Measurements from ENCODE around the gene RPGRIP1L. TPM values are rescaled to one million over a fixed set of nuclear protein-coding genes. Genes with fewer than 3 reads are reported as not detected.

RPGRIP1L gene
- total and polyA plus RNA-seq, 9 of the 15 experiments (the other 6 are each of a cell fraction or from before 2014, with no cell fraction given), result 3.2 to 7.7 (median 5.8) TPM

- no peak overlapping the region for H2AFZ ChIP-seq (ENCODE audit: low read depth, low read length)
- ChIA-PET CTCF (ENCODE audit: low intra/inter-chr PET ratio) (no interaction called here), POLR2A (no interaction called here)
- no peak overlapping the region for H3K27ac ChIP-seq (ENCODE audit: extremely low read depth, low read depth, low read length)
- intact Hi-C loops (cut with micrococcal nuclease) (no loop called here), in situ Hi-C loops (cut with MboI) (no loop called here)
- H3K9ac ChIP-seq (ENCODE audit: insufficient read depth in 1 of 2, low read depth in 2 of 2, low read length in 2 of 2), result no peak overlapping the region
- H3K4me3 ChIP-seq, result no peak overlapping the region
- H3K27me3 ChIP-seq (ENCODE audit: control insufficient read depth in 2 of 2, insufficient read depth in 2 of 2, low read length in 2 of 2), result no peaks in the 10 kb centered on the region
- ATAC-seq, result no peak
- no peaks in the 10 kb centered on the region for H3K79me2 ChIP-seq (ENCODE audit: control insufficient read depth, insufficient read depth, low read length)
- DNase-seq (ENCODE audit: extremely low read depth in 1 of 4, low spot score in 3 of 4), result no peak
- H3K9me1 ChIP-seq (ENCODE audit: control insufficient read depth, insufficient read depth, low read length), result no peaks in the 10 kb centered on the region
- no peaks in the 10 kb centered on the region for H3K9me3 ChIP-seq (replicated peaks; ENCODE audit: control insufficient read depth, insufficient read depth, low read depth, low read length)
- WGBS (ENCODE audit: insufficient coverage, low coverage, missing lambda C conversion rate), result 0% methylated on average over 4 of the region's 4 CpGs
- BruUV-seq (replicated peaks), result no TSS peak
- H4K20me1 ChIP-seq (replicated peaks; ENCODE audit: control insufficient read depth, insufficient read depth, low read length), result no peaks in the 10 kb centered on the region
- no peak for FAIRE-seq
- no peaks in the 10 kb centered on the region for H3K36me3 ChIP-seq (ENCODE audit: control insufficient read depth, insufficient read depth, low read length)
- H3K4me1 ChIP-seq (replicated peaks in 1 of 2; ENCODE audit: control insufficient read depth in 2 of 2, insufficient read depth in 2 of 2, low read length in 2 of 2), result no peaks in the 10 kb centered on the region
- H3K4me2 ChIP-seq (ENCODE audit: insufficient read depth, low read length), result no peak overlapping the region
- TF ChIP-seq KLF6 (CRISPR knock-in tag; IDR thresholded peaks at IDR 0.05; ENCODE audit: borderline replicate concordance) (no peak), POU5F1 (IDR thresholded peaks at IDR 0.05; ENCODE audit: borderline replicate concordance, low read depth, low read length, partially characterized antibody) (no peak), BCLAF1 (IDR thresholded peaks at IDR 0.05; ENCODE audit: borderline replicate concordance in 1 of 2, control insufficient read depth in 1 of 2, low read depth in 2 of 2, low read length in 1 of 2) (no peak), REST (IDR thresholded peaks at IDR 0.05; ENCODE audit: borderline replicate concordance) (no peak), REST (CRISPR knock-in tag; IDR thresholded peaks at IDR 0.05; ENCODE audit: low read depth) (no peak), LEF1 (IDR thresholded peaks at IDR 0.05) (no peak), MYBL2 (IDR thresholded peaks at IDR 0.05; ENCODE audit: low read depth) (no peak), MYBL2 (CRISPR knock-in tag; IDR thresholded peaks at IDR 0.05; ENCODE audit: borderline replicate concordance) (no peak), GTF2E2 (tag; IDR thresholded peaks at IDR 0.05) (no peak), ZNF146 (CRISPR knock-in tag; IDR thresholded peaks at IDR 0.05; ENCODE audit: unreplicated experiment) (no peak), ZNF232 (CRISPR knock-in tag; IDR thresholded peaks at IDR 0.05) (no peak), HNRNPUL1 (IDR thresholded peaks at IDR 0.05; ENCODE audit: low read length) (no peak)
These were observed 101.7 kb downstream of the RPGRIP1L start for GRCh38 chr16:53601961-53602360.
